ENCODE results near the gene TEAD1.

TEAD1 gene

GRCh38 chr11:12838463-12839123 is 164.4 kb downstream of the TEAD1 start:
- H3K4me3 ChIP-seq (ENCODE audit: low read length), result peak overlapping the region; percentile 39
- TF ChIP-seq CTCF (conservative IDR thresholded peaks at IDR 0.05; ENCODE audit: low read length), result no peak
- DNase-seq (ENCODE audit: low read depth), result peak; percentile 90

DNA sequence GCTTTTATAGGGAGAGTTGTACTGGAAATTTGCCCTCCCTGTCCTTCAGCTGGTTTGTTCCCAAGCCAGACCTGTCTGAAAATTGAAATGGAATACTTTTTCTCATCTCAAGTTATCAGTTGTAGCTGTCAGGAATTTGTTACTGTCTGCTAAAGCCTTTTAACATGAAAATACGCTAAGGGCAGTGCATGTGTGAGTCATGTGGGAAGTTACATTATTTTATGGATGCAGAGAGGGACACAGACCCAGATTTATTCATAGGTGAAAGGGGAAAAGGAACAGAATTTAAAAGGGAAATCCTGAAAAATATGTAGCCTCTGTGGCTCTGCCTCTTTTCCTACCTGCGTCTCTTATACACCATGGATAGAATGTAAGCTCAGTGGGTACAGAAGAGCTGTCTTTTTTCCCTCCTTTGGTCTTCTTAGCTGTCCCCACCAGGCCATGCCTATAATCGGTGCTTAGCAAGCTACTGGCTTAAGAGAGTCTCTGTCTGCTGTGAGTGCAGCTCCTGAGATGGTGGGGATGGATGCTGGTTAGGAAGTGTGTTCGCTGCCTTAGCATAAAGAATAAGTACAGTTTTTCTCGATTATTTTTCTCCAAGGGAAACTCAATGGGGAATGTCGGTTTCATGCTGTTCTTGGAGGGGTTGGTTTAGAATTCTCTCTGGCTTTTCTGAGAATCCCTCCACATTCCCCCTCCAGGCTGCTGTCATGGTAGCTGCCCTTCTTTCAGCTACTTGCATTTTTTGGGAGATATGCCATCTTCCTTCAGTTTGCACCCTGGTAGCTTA is 166.8 kb downstream of the TEAD1 start:
- DNase-seq (ENCODE audit: low read depth), result no peak
- H3K4me3 ChIP-seq (ENCODE audit: low read length), result no peak overlapping the region
- TF ChIP-seq CTCF (conservative IDR thresholded peaks at IDR 0.05; ENCODE audit: low read length), result no peak

GRCh38 chr11:12841946-12842630 is 167.9 kb downstream of the TEAD1 start:
- H3K4me3 ChIP-seq (ENCODE audit: low read length), result no peak overlapping the region
- TF ChIP-seq CTCF (conservative IDR thresholded peaks at IDR 0.05; ENCODE audit: low read length), result no peak
- DNase-seq (ENCODE audit: low read depth), result peak; percentile 83

- H3K4me3 ChIP-seq (ENCODE audit: low read length), result no peak overlapping the region
- DNase-seq (ENCODE audit: low read depth), result peak; percentile 55
- no peak for TF ChIP-seq CTCF (conservative IDR thresholded peaks at IDR 0.05; ENCODE audit: low read length)
Measured at GRCh38 chr11:12842933-12843636, 168.9 kb downstream of the TEAD1 start.

GRCh38 chr11:12845163-12845562 is 170.9 kb downstream of the TEAD1 start:
- no peak for TF ChIP-seq CTCF (conservative IDR thresholded peaks at IDR 0.05; ENCODE audit: low read length)
- peak; percentile 39 for DNase-seq (ENCODE audit: low read depth)
- H3K4me3 ChIP-seq (ENCODE audit: low read length), result no peak overlapping the region

DNA sequence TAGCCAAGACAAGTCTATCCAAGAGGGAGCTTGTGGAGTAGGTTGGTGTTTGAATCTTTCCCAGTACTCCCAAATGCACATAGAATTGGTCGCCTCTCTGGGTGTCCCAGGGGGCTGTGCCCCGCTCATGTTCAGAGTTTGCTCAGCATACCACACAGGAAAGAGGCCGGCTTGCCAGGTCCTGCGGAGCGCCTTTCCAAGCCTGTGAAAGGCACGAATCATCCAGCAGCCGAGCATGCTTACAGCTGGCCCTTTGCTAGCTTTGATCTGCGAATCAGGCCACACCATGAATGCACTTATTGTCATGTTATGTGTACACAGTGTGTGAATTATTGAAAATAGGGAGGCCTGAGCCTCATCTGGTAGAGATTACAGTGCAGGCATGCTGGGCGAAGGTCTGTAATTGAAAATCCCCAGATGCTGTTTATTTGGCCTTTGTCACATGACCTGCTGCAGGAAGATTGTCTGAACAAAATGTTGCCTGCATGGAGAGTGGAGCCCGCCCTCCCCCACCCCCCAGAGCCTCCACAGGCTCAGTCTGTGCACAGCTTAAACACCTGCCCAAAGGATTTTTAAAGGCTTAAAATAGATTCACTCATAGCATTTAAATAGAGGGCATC is 171.6 kb downstream of the TEAD1 start:
- peak; percentile 83 for DNase-seq (ENCODE audit: low read depth)
- no peak for TF ChIP-seq CTCF (conservative IDR thresholded peaks at IDR 0.05; ENCODE audit: low read length)
- H3K4me3 ChIP-seq (ENCODE audit: low read length), result no peak overlapping the region

All from AG10803 (cell line).